Measurements from ENCODE around the gene CA12. TPM values are rescaled to one million over a fixed set of nuclear protein-coding genes. Genes with fewer than 3 reads are reported as not detected.

The CA12 gene
- total and polyA plus RNA-seq, 10 of the 15 experiments (the other 5 are each of a cell fraction or from before 2014, with no cell fraction given): 0.03 to 0.10 TPM; not detected in 8

DNA sequence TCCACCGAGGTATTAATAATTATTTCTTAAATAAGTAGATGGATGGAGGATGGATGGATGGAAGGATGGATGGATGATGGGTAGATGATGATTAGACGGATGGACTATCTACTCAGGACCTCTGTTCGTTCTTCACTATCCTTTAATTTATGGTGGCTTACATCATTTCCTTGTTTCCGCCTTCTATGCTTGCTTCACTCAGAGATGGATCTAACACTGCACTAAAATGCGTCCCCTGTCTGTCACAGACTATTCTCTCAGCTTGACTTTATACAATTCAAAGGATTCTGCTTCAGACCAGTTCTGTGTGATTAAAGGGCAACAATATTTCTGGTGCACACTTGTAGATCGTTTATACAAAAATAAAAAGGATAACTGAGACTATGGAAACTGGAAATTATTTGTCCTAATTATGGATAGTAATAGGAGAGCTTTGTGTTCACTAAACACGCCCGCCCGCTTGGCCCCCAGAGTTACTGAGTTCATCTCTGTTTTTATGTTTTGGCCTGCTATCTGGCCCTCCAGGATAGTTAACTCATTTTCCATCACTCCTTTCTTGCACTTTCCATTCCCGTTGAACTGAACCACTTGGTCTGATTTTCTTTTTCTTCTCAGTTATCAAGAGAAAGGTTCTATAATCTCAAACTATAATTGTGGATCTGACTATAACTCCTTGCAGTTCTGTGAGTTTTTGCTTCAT lies 41.4 kb upstream of the CA12 start:
- no TSS peak for BruUV-seq (replicated peaks)
- no peaks in the 10 kb centered on the region for H3K4me1 ChIP-seq (ENCODE audit: control insufficient read depth, insufficient read depth, low read length)
- no peak for ATAC-seq
- no peak for FAIRE-seq
- H3K79me2 ChIP-seq (ENCODE audit: control insufficient read depth, insufficient read depth, low read length): no peaks in the 10 kb centered on the region
- TF ChIP-seq ZBED1 (IDR thresholded peaks at IDR 0.05; ENCODE audit: borderline replicate concordance) (no peak), SMAD1 (IDR thresholded peaks at IDR 0.05; ENCODE audit: low read depth, partially characterized antibody) (no peak), ZNF384 (IDR thresholded peaks at IDR 0.05; ENCODE audit: borderline replicate concordance, low read depth, low read length) (no peak), USF1 (IDR thresholded peaks at IDR 0.05; ENCODE audit: borderline replicate concordance, extremely low read length, insufficient read depth, low read depth, low read length) (no peak), ATF7 (IDR thresholded peaks at IDR 0.05; ENCODE audit: low read depth) (no peak), NR2C1 (IDR thresholded peaks at IDR 0.05) (no peak), HDGF (IDR thresholded peaks at IDR 0.05) (no peak), NR2F1 (conservative IDR thresholded peaks at IDR 0.05) (no peak), CEBPB (IDR thresholded peaks at IDR 0.05; ENCODE audit: borderline replicate concordance in 1 of 2, low read depth in 2 of 2, low read length in 2 of 2) (no peak)
- TF ChIP-seq, protein P1, sequence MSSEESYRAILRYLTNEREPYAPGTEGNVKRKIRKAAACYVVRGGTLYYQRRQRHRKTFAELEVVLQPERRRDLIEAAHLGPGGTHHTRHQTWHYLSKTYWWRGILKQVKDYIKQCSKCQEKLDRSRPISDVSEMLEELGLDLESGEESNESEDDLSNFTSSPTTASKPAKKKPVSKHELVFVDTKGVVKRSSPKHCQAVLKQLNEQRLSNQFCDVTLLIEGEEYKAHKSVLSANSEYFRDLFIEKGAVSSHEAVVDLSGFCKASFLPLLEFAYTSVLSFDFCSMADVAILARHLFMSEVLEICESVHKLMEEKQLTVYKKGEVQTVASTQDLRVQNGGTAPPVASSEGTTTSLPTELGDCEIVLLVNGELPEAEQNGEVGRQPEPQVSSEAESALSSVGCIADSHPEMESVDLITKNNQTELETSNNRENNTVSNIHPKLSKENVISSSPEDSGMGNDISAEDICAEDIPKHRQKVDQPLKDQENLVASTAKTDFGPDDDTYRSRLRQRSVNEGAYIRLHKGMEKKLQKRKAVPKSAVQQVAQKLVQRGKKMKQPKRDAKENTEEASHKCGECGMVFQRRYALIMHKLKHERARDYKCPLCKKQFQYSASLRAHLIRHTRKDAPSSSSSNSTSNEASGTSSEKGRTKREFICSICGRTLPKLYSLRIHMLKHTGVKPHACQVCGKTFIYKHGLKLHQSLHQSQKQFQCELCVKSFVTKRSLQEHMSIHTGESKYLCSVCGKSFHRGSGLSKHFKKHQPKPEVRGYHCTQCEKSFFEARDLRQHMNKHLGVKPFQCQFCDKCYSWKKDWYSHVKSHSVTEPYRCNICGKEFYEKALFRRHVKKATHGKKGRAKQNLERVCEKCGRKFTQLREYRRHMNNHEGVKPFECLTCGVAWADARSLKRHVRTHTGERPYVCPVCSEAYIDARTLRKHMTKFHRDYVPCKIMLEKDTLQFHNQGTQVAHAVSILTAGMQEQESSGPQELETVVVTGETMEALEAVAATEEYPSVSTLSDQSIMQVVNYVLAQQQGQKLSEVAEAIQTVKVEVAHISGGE (CRISPR knock-in tag; IDR thresholded peaks at IDR 0.05): no peak
- no peaks in the 10 kb centered on the region; the same call in 2 of the 3 replicates for H3K9me3 ChIP-seq (replicated peaks; ENCODE audit: control insufficient read depth, insufficient read depth, low read length)
- H3K27ac ChIP-seq (ENCODE audit: control insufficient read depth, insufficient read depth): no peak overlapping the region
- intact Hi-C loops (cut with micrococcal nuclease; ENCODE audit: unreplicated experiment) (no loop called here), in situ Hi-C loops (cut with MboI) (no loop called here)
- 65% methylated on average over 10 of the region's 10 CpGs for WGBS (ENCODE audit: insufficient coverage, insufficient replicate concordance, low lambda C conversion rate, missing lambda C conversion rate)
- no peaks in the 10 kb centered on the region for H3K36me3 ChIP-seq (ENCODE audit: control insufficient read depth in 2 of 2, insufficient read depth in 2 of 2, low read length in 1 of 2)
- no peak overlapping the region for H3K4me3 ChIP-seq
- ChIA-PET RAD21 (ENCODE audit: unreplicated experiment) (interaction anchor here (0.7 kb wide), 1 partner anchor 416 kb away, joined by 3 read pairs; no protein-coding TSS in a partner anchor), CTCF (interaction anchor here (1.2 kb wide), 1 partner anchor 9 kb away, joined by 4 read pairs; no protein-coding TSS in a partner anchor), SMC1A (ENCODE audit: uncharacterized antibody, unreplicated experiment) (interaction anchor here (1.2 to 2.2 kb wide), 4 partner anchors 9 to 135 kb away, joined by 4 to 8 read pairs (median 6); no protein-coding TSS in a partner anchor), POLR2A (interaction anchor here (0.5 to 0.6 kb wide), 2 partner anchors 44 to 270 kb away, joined by 3 to 5 read pairs; no protein-coding TSS in a partner anchor)
- no peaks in the 10 kb centered on the region for H4K20me1 ChIP-seq (ENCODE audit: control insufficient read depth, insufficient read depth)
- no peaks in the 10 kb centered on the region for H3K27me3 ChIP-seq (replicated peaks in 1 of 2; ENCODE audit: control insufficient read depth in 2 of 2, insufficient read depth in 2 of 2, low read length in 1 of 2)
- no peak overlapping the region for H3K4me2 ChIP-seq (ENCODE audit: control insufficient read depth, insufficient read depth)
- no peak overlapping the region for H3K9ac ChIP-seq (ENCODE audit: control insufficient read depth, insufficient read depth, low read length)
- DNase-seq (ENCODE audit: low read depth, low spot score): no peak
- no peak overlapping the region for H2AFZ ChIP-seq (ENCODE audit: control insufficient read depth, low read depth, low read length)
